Measurements from ENCODE around the gene THAP4. TPM values are rescaled to one million over a fixed set of nuclear protein-coding genes. Genes with fewer than 3 reads are reported as not detected.
A peak's percentile ranks its signal among the peaks of the same experiment; 100 is the strongest.

Gene THAP4
- total and polyA plus RNA-seq, 2 of the 13 experiments (the other 11 are each of a cell fraction or from before 2014, with no cell fraction given) = 59.7 to 75.7 TPM

- no peak for TF ChIP-seq ATF6 (CRISPR knock-in tag; conservative IDR thresholded peaks at IDR 0.05)
- no peak for TF ChIP-seq TGIF2 (CRISPR knock-in tag; IDR thresholded peaks at IDR 0.05)
- TF ChIP-seq, protein P1, sequence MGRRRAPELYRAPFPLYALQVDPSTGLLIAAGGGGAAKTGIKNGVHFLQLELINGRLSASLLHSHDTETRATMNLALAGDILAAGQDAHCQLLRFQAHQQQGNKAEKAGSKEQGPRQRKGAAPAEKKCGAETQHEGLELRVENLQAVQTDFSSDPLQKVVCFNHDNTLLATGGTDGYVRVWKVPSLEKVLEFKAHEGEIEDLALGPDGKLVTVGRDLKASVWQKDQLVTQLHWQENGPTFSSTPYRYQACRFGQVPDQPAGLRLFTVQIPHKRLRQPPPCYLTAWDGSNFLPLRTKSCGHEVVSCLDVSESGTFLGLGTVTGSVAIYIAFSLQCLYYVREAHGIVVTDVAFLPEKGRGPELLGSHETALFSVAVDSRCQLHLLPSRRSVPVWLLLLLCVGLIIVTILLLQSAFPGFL (CRISPR knock-in tag; IDR thresholded peaks at IDR 0.05) = no peak
- peak; percentile 59; the same call in 1 of the 2 replicates for TF ChIP-seq ZNF230 (CRISPR knock-in tag; IDR thresholded peaks at IDR 0.05)
- TF ChIP-seq WIZ (CRISPR knock-in tag; IDR thresholded peaks at IDR 0.05) = no peak
- TF ChIP-seq TEF (CRISPR knock-in tag; IDR thresholded peaks at IDR 0.05) = no peak
- no peak for TF ChIP-seq LCORL (IDR thresholded peaks at IDR 0.05)
- TF ChIP-seq LCORL (CRISPR knock-in tag; IDR thresholded peaks at IDR 0.05) = peak; percentile 89
- peak; percentile 72 for TF ChIP-seq SAP130 (CRISPR knock-in tag; IDR thresholded peaks at IDR 0.05; ENCODE audit: low read depth)
- 0 out of 2 replicates have a peak, but pooled peaks have one; percentile 31 for TF ChIP-seq SALL2 (CRISPR knock-in tag; IDR thresholded peaks at IDR 0.05)
- no peak for TF ChIP-seq AGO1 (IDR thresholded peaks at IDR 0.05; ENCODE audit: low read depth, low read length, poor library complexity, severe bottlenecking)
- TF ChIP-seq ZNF646 (CRISPR knock-in tag; IDR thresholded peaks at IDR 0.05) = no peak
- TF ChIP-seq GFI1 (CRISPR knock-in tag; IDR thresholded peaks at IDR 0.05; ENCODE audit: borderline replicate concordance) = no peak
- TF ChIP-seq ZNF746 (CRISPR knock-in tag; IDR thresholded peaks at IDR 0.05) = no peak
- no peak for TF ChIP-seq RELA (CRISPR knock-in tag; IDR thresholded peaks at IDR 0.05)
- TF ChIP-seq ZBTB4 (CRISPR knock-in tag; IDR thresholded peaks at IDR 0.05; ENCODE audit: borderline replicate concordance) = 0 out of 2 replicates have a peak, but pooled peaks have one; percentile 36
These were observed 90.0 kb downstream of the THAP4 start (continued) for GRCh38 chr2:241546771-241547498.
